M059J (cell line): ENCODE results near the gene BLOC1S1. TPM values are rescaled to one million over a fixed set of nuclear protein-coding genes. Genes with fewer than 3 reads are reported as not detected.
"Not testable (repeated sequence)": the region's sequence is repeated elsewhere in the genome, so short reads cannot be mapped to it uniquely, and the experiment has no call there.

ENCODE experiments used
- DNase-seq: peaks from one replicate; pipeline ENCODE4 v3.0.0-alpha.2; 2012; ENCODE audit warnings: low read depth
- total RNA-seq: library from RNA; depleted of rRNA; stranded (reverse); fragments of >200 nt; shearing (Covaris generic); gene quantifications from 2 replicates; pipeline ENCODE4 v1.2.3, GENCODE V29; 2014; rRNA removed

Gene BLOC1S1
- total RNA-seq, 1 experiment from 2014 or later = 115 TPM

DNA sequence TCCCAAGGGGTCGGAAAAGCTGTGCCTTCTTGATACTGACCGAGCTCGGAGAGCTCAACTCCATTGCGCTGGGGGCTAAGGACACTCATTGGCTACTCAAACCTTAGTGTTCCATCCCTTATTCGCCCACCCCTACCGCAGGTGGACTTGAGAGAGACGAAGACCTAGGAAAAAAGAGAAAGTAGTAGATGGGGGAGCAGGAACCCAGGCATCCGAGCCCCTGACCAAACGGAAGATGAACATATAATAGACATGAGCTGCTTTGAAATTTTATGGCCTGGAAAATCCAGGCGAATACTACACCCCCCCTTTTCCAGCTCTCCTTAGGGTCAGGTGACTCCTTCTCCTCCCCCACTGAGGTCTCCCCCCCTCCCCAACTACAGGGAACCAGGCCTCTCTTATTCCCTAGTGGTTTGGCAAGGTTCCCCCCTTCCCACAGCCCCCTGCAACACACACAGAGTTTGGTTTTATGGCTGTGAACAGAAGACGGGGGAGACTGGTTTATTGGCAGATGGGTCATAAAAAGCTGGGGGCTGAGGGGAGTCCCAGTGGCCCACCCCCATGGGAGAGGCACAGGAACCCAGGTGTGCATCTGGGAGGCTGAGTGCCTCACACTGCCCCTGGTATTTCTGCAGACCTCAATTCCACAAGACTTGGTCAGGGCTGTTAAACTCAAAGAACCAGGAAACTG, 28.6 kb downstream of the BLOC1S1 start:
- DNase-seq = no peak

DNA sequence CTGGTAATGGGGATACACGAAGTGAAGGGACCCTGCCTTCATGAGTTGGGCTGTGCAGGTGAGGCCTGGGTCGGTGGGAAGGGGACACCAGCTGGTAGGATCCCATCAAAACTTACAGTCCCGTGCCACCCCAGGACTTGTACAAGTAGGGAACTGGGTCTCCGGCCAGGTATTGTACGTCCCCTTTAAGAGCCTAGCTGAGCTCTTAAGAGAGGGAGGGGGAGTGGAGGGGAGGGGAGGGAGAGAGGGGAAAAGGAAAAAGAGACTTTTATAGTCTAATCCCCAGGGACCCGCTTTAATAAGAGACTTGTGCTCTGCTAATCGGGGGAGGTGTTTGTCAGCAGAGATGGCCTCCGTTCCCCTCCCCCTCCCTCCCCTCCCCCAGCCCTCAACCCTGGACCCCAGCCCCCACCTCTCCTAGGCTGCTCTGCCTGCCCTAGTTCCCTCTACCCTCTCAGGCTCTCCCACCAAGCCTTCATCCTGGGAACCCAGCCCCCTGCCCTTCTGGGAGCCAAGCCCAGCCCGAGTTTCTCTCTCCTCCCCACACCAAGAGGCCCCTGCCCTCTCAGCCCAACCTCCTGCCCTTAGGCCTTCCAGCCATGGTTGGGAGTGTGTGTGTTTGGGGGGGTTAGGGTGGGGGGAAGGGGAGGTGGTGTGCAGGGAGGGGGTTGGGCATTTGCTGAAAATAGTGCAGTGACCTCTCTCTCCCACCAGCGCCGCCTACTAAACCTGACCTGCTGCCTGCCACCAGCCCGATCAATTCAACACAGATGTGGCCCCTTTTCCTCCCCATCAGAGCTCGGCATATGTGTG, 29.7 kb downstream of the BLOC1S1 start:
- DNase-seq = no peak

DNA sequence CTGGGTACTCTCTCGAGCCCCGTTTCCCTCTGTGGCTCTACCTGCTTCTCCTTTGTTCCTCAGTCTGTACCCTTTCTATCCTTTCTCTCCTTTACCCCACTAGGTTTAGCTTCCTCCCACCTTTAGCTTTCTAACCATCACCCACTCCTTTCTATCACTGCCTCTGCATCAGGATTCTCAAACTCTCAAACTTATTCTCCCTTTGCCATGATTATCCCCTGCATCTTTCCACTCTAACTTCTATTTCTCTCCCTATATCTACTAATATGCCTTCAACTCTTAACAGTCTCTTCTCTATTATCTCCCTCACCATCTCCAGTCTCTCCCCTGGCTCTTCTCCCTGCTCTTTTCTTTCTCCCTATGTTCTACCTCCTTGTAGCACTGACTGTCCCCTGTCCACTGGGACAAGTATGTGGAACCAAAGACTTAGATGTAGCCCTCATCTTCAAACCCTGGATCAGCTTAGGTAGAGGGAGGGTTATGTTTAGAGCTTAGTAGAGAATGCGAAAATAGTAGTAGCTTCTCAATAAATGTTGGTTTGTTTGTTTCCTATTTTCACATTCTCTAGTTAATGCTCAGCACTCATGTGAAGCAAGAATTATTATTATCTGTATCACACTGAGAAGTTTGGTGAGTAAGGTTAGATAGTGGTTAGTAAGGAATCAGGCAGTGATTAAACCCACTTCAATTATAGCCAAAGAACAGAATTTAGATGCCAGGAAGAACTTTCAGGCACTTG, 30.5 kb downstream of the BLOC1S1 start:
- no peak for DNase-seq

GRCh38 chr12:55746913-55747231, 31.0 kb downstream of the BLOC1S1 start:
- no peak for DNase-seq

- no peak for DNase-seq
These were observed 32.6 kb downstream of the BLOC1S1 start for GRCh38 chr12:55748230-55748993.

GRCh38 chr12:55755246-55755645, 39.4 kb downstream of the BLOC1S1 start:
- DNase-seq = no peak

- DNase-seq = no peak
These were observed 41.9 kb downstream of the BLOC1S1 start for GRCh38 chr12:55757701-55758100.

DNA sequence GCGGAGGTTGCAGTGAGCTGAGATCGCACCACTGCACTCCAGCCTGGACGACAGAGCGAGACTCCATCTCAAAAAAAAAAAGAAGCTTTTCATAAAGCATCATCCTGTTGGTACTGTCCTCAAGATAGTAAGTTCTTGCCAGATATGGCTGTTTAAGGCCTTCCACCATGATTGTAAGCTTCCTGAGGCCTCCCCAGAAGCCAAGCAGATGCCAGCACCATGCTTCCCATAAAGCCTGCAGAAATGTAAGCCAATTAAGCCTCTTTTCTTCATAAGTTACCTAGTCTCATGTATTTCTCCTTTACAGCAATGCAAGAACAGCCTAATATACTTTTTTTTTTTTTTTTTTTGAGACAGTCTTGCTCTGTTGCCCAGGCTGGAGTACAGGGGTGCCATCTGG, 42.7 kb downstream of the BLOC1S1 start:
- DNase-seq = not testable (repeated sequence)

DNA sequence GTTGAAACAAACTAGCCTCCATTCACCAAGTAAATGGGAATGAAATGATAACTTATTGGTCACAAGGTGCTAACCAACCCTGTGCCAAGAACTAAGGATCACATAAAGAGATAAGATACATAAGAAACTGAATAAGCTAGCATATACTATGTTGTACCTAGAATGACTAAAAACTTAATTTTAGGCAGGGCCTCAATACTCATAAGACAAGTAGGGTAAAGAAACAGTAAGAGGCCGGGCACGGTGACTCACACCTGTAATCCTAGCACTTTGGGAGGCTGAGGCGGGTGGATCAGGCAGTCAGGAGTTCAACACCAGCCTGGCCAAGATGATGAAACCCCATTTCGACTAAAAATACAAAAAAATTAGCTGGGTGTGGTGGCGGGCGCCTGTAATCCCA, 44.8 kb downstream of the BLOC1S1 start:
- no peak for DNase-seq

DNA sequence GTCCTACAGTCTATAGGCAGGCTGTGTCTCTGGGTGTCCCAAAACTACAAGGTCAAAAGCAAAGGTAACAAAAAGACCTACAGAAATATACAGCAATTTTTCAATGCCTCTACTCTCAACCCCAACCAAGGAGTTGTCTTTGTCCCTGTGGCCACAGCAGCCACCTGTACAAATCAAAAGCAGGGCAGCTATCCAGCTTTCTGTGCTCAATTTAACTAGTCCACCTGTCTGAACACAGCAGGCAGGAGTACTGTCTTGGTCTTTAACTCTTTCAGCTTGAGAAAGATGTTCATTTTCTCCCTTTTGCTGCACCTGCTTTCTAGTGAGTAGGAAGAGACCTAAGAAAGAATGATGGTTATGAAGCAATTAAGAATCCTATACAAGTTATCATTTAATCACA, 46.8 kb downstream of the BLOC1S1 start:
- DNase-seq = no peak

GRCh38 chr12:55765736-55766290, 50.0 kb downstream of the BLOC1S1 start:
- DNase-seq = no peak

- no peak for DNase-seq
These were observed 51.3 kb downstream of the BLOC1S1 start for GRCh38 chr12:55767156-55767555.

Other genes with a start within 250 kb of the BLOC1S1 start
- gene OR6C70, start 245.9 kb upstream of the BLOC1S1 start, total RNA-seq = not detected in 2 replicates
- gene OR6C68, start 223.7 kb upstream of the BLOC1S1 start, total RNA-seq = not detected in 2 replicates
- not detected in 2 replicates for gene OR6C4, start 166.4 kb upstream of the BLOC1S1 start, total RNA-seq
- gene OR2AP1, start 143.6 kb upstream of the BLOC1S1 start, total RNA-seq = not detected in 2 replicates
- not detected in 2 replicates for gene OR10P1, start 79.2 kb upstream of the BLOC1S1 start, total RNA-seq
- gene ITGA7, start 8.1 kb upstream of the BLOC1S1 start, total RNA-seq = 4.2 and 7.9 TPM in 2 replicates
- gene RDH5, start 4.3 kb downstream of the BLOC1S1 start, total RNA-seq = 2.0 and 3.2 TPM in 2 replicates
- gene CD63, start 13.0 kb downstream of the BLOC1S1 start, total RNA-seq = 1,074 and 1,218 TPM in 2 replicates
- gene GDF11, start 27.1 kb downstream of the BLOC1S1 start, total RNA-seq = 3.9 and 7.1 TPM in 2 replicates
- gene SARNP, start 101.7 kb downstream of the BLOC1S1 start, total RNA-seq = 144 and 154 TPM in 2 replicates
- gene ORMDL2, start 102.0 kb downstream of the BLOC1S1 start, total RNA-seq = 22.5 and 48.2 TPM in 2 replicates
- 34.5 and 42.3 TPM in 2 replicates for gene DNAJC14, start 113.5 kb downstream of the BLOC1S1 start, total RNA-seq
- 1.5 and 2.9 TPM in 2 replicates for gene MMP19, start 126.9 kb downstream of the BLOC1S1 start, total RNA-seq
- gene PYM1, start 211.8 kb downstream of the BLOC1S1 start, total RNA-seq = 26.8 and 28.0 TPM in 2 replicates
- gene DGKA, start 215.1 kb downstream of the BLOC1S1 start, total RNA-seq = 21.7 and 31.3 TPM in 2 replicates
- gene PMEL, start 250.0 kb downstream of the BLOC1S1 start, total RNA-seq = 0.54 and 0.69 TPM in 2 replicates